Hair follicle dermal papilla cell (primary cell): ENCODE data around the gene OR10G4. TPM values are rescaled to one million over a fixed set of nuclear protein-coding genes. Genes with fewer than 3 reads are reported as not detected.

Source experiments
- total RNA-seq: library from RNA; depleted of rRNA; stranded (reverse); fragments of >200 nt; gene quantifications from 2 replicates; pipeline ENCODE4 v1.2.3, GENCODE V29; 2012

The OR10G4 gene, protein sequence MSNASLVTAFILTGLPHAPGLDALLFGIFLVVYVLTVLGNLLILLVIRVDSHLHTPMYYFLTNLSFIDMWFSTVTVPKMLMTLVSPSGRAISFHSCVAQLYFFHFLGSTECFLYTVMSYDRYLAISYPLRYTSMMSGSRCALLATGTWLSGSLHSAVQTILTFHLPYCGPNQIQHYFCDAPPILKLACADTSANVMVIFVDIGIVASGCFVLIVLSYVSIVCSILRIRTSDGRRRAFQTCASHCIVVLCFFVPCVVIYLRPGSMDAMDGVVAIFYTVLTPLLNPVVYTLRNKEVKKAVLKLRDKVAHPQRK
- total RNA-seq = not detected in 2 replicates

DNA sequence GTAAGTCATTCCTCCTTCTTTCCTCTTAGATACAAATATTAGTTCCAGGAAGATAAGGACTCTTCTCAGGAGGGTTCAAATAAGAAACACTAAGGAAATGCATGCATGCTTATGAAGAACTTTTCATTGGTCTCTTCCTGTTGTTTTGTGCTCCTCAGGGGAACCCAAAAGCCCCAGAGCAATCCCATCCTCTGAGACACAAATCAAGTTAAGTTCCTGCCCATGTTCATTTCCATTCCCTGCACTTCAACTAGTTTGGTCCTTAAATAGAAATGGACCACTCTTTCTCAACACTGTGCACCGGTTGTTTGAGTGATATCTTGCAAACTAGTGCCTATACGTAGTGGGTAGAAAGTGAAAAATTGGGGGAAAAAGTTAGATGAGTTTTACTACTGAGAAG, at the start of gene OR10G4:
Gene OR10G4, plus strand, starts transcription at position 301 of the 400 bp plus-strand sequence. CDS start 2,578 bp downstream, outside the sequence.

DNA sequence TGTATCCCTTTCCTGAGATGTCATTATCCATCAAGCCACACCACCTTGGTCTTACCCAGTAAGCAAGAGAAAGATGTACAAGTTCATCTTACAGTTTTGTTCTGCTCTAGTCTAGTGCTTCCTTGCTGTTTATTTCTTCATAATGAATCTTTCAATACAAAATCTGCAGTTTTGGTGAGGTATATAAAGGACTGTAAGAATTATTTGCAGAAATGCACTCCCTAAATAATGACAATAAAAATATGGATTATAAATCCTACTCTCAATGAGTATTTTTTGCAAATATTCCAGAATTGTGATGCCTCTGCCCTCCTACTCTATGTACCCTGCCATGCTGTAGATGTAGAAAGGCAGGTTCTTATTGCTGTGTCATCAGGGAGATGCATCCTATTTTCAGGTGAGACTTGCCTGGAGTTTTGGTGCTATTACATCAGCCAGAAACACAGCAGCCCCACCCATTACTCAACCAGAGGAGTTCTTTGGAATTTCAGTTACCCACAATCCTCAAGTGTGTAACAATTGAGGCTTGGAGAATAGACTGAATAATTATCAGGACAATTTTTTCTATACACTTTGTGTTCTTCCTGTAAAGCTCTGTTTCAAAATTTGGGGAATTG, 35.0 kb upstream of the OR10G4 start, which contains the start of gene OR10S1:
Gene OR10S1, minus strand, starts transcription at position 51 of the 617 bp plus-strand sequence. CDS start 117 bp downstream, outside the sequence.

DNA sequence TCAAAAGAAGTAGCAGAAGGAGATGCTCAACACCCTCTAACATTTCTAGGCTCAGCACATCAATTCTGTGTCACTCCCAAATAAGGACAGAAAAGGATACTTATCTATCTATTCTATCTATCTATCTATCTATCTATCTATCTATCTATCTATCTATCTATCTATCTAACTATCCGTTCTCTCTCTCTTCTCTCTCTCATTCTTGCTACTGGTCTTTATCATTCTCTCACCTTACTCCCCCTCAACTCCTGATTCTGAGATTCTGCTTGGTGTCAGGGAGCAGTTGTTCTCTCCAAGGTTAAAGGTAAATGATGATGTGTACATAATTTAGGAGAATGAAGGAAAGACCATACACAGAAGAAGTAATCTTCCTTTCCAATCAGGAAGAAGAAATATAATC, 17.7 kb upstream of the OR10G4 start, which contains the start of gene OR10G6:
Gene OR10G6, minus strand, starts transcription at position 43 of the 400 bp plus-strand sequence. Its CDS starts 0 bp downstream, at position 43.

DNA sequence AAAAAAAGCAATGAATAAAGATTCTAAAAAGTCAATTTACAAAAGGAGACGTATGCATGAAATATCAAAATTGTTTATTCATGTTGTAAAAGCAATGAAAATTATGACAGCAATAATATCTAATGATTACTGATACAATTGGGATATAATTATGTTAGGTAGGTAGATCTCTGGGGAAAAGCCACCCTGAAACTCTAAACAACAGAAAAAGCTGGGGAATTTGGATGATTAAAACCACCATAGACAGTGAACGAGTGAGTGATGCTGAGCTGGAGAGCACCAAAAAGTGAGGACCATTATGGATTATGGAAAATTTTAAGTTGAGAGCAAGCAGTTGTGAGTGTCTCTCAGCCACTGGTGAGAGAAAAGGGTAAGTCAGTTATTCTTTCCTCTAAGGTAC, 13.7 kb downstream of the OR10G4 start, which contains the start of gene OR10G8:
Gene OR10G8, plus strand, starts transcription at position 301 of the 400 bp plus-strand sequence. CDS start 2,825 bp downstream, outside the sequence.

DNA sequence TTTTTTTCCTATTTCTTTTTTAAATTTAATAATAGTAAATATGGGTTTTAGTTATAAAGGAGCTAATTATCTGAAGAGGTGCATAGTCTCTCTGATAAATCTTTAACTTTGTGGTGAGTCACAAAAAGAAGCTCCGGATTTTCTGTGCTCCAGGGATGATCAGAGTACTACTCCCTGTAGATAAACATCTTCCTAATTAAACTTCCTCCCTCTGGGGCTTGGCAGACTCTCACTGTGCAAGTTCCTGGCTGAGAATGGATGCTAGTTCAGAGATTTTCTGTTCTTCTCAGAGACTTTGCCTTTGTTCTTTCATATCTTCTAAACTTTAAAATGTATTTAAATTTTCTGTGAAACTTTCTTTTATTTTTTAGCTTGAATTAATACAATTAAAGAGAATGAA, 28.5 kb downstream of the OR10G4 start, which contains the start of gene OR10G7:
Gene OR10G7, minus strand, starts transcription at position 72 of the 400 bp plus-strand sequence. CDS start 2,324 bp downstream, outside the sequence.

Other genes with a start within 250 kb of the OR10G4 start
- not detected in 2 replicates for gene OR6M1, start 206.6 kb upstream of the OR10G4 start, total RNA-seq
- gene TMEM225, start 127.3 kb upstream of the OR10G4 start, total RNA-seq = not detected in 2 replicates
- not detected in 2 replicates for gene OR8D4, start 110.8 kb upstream of the OR10G4 start, total RNA-seq
- not detected in 2 replicates for gene OR4D5, start 73.4 kb upstream of the OR10G4 start, total RNA-seq
- gene OR6T1, start 69.2 kb upstream of the OR10G4 start, total RNA-seq = not detected in 2 replicates
- gene OR10S1, start 35.2 kb upstream of the OR10G4 start, total RNA-seq = not detected in 2 replicates
- not detected in 2 replicates for gene OR10G6, start 17.8 kb upstream of the OR10G4 start, total RNA-seq
- gene OR10G9, start 10.0 kb downstream of the OR10G4 start, total RNA-seq = not detected in 2 replicates
- not detected in 2 replicates for gene OR10G8, start 13.8 kb downstream of the OR10G4 start, total RNA-seq
- not detected in 2 replicates for gene OR10G7, start 28.3 kb downstream of the OR10G4 start, total RNA-seq
- 19.2 and 22.7 TPM in 2 replicates for gene VWA5A, start 102.5 kb downstream of the OR10G4 start, total RNA-seq
- gene OR10D3, start 170.3 kb downstream of the OR10G4 start, total RNA-seq = not detected in 2 replicates
- not detected in 2 replicates for gene OR8G1, start 228.1 kb downstream of the OR10G4 start, total RNA-seq
- not detected in 2 replicates for gene OR8G5, start 243.4 kb downstream of the OR10G4 start, total RNA-seq